Cerebellar nuclear complex (tissue), 1 donor: ENCODE measurements around the gene PSMB4.
"Not testable (repeated sequence)": the region's sequence is repeated elsewhere in the genome, so short reads cannot be mapped to it uniquely, and the experiment has no call there.

Source experiments
- DNase-seq, 2 experiments: peaks; one replicate each; lab custom pipeline; 2025; lab: John Stamatoyannopoulos, UW

PSMB4 gene

GRCh38 chr1:151390221-151391078 is 8.9 kb upstream of the PSMB4 start:
- DNase-seq = not testable (repeated sequence)

- DNase-seq = no peak
Observed at GRCh38 chr1:151391079-151391563, 8.3 kb upstream of the PSMB4 start.

DNA sequence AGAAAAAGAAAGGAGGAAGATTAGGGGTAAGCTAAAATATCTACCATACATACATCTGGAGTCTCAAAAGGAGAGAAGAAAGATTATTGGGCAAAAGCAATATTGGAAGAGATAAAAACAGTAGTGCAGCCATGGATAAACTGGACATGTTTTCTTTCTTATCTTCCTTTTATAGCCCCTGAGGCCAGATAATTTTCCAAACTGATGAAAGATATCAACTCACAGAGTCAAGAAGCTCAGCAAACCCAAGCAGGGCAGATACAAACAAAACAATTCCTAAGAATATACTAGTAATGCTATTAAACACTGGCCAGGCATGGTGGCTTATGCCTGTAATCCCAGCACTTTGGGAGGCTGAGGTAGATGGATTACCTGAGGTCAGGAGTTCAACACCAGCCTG is 5.8 kb upstream of the PSMB4 start:
- no peak for DNase-seq

DNA sequence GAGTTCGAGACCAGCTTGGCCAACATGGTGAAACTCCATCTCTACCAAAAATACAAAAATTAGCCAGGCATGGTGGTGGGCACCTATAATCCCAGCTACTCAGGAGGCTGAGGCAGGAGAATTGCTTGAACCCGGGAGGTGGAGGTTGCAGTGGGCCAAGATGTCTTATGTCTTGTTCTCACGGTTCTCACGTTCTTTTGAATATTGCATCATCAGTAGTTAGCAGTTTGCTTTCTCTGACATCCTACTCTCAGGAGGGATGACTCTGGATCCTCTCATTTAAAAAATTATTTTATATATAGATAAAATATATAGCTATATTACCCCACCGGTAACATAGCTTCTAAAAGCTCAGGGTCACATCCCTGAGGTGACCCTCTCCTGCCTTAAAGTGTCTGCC is 3.1 kb upstream of the PSMB4 start:
- not testable (repeated sequence) for DNase-seq

- no peak for DNase-seq
Observed at GRCh38 chr1:151401125-151401788, 1.9 kb downstream of the PSMB4 start.

GRCh38 chr1:151401860-151402259 is 2.5 kb downstream of the PSMB4 start:
- no peak for DNase-seq

- no peak for DNase-seq
Observed at GRCh38 chr1:151402764-151403163, 3.4 kb downstream of the PSMB4 start.

DNA sequence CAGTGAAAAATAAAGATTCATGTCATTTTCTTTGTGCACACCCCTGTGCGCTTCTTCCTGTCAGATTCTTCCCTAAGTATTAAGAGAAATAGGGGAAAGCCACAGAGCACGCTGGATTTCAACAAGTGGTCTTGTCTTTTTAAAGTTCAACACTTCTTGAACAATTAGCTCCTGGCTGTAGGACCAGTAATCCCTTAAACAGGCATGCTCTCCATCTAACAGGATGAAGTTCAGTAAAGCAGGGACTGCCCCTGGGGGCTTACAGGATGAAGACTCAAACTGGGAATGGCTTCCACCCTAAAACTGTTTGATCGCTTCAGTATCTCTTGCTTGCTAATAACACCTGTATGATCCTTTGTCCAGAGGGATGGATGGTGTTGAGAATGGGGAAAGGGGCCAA is 4.2 kb downstream of the PSMB4 start:
- DNase-seq = no peak

DNA sequence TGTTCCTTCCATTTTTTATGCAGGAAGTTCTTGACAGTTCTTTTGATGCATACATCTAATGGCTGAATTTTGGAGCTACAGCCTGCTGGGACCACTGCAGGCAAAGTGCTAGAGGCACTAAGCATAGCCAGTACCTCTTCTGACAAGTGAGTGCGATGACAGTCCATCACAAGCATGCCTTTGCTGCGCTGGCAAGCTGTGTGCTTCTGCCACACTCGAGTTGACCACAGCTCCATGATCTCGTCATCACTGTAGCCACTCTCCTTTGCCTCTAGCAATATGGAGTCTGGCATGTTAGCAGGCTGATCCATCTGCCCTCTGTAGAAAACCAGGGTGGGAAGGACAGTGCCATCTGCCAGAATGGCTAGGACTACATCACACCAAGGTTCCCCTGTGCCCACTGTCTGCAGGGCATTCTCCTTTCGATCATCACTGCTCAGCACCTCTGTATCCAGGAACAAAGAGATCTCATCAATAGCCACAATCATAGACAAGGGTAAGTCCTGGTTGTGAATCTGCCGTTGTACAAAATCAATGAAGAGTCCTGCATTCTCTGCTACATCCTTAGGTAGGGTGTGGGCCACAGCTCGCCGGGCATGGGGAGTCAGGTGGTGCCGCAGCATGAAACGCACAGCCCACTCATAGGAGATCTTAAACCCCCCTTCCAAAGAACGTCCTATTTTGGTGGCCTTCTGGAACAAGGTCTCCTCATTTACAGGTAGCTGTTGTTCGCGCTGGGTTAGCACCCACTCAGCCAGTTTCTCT is 6.0 kb downstream of the PSMB4 start:
- DNase-seq = no peak

DNA sequence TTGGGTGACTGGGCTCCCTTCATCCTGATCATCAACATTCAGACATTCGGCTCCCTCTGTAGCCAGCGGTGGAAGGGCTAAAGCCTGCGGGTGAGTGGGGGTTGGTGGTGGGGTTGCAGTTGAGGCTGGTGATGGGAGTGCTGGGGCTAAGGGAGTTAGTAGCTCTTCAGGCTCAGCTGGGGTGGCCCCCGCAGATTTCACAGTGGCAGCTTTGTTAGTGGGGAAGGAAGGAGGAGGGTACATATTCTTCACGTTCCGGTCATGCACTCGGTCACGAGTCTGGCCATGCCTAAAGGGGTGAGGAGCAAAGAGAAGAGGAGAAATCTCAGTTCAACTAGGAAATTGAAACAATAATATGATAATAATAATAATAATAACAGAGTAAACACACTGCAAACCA is 6.8 kb downstream of the PSMB4 start:
- no peak for DNase-seq

DNA sequence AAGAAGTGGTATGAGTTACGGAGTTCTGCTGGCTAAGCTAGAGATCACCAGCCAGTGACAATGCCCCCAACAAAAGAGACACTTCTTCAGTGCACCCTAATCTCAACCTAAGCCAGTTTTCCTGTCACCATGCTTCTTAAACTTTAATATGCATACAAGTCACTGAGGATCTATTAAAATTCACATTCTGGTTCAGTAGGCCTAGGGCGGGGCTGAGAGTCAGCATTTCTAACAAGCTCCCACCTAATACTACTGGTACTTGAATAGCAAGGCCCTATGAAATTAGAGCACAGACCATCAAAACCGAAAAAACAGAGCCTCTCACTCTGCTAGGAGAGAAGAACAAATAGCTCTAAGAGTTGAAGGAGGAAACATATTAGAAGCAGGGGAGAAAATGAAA is 7.9 kb downstream of the PSMB4 start:
- DNase-seq = no peak

GRCh38 chr1:151408891-151409290 is 9.5 kb downstream of the PSMB4 start:
- no peak for DNase-seq

DNA sequence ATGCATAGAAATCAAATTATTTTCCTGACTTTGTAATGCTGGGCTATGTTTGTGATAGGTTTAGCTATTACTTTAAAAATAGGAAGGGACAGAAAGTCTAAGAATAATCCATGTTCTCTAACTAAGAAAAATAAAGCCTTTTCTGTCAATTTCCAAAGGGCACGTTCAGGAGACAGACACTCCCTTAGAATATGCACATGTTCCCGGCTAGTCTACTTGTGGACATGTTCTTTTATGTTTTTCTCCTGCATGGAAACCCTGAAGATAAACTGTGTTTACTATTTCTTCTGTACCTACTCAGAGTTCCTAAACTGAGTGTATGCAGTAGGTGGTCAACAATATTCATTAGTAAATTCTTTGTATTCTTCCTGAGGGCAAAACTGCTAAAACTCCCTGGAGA is 12.5 kb downstream of the PSMB4 start:
- DNase-seq = no peak

GRCh38 chr1:151416231-151416630 is 16.9 kb downstream of the PSMB4 start:
- no peak for DNase-seq

- DNase-seq = no peak
Observed at GRCh38 chr1:151418081-151418480, 18.7 kb downstream of the PSMB4 start.

- no peak for DNase-seq
Observed at GRCh38 chr1:151419819-151420218, 20.4 kb downstream of the PSMB4 start.

- no peak for DNase-seq
Observed at GRCh38 chr1:151425103-151425502, 25.7 kb downstream of the PSMB4 start.

GRCh38 chr1:151428068-151428467 is 28.7 kb downstream of the PSMB4 start:
- no peak for DNase-seq

DNA sequence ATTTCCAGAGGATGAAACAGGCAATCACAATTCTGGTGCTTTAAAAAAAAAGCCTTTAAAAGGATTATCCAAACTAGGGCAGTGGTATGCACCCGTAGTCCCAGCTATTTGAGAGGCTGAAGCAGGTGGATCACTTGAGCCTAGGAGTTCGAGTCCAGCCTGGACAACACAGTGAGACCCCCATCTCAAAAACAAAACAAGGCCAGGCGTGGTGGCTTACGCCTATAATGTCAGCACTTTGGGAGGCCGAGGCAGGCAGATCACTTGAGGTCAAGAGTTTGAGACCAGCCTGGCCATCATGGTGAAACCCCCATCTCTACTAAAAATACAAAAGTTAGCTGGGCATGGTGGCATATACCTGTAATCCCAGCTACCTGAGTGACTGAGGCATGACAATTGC is 34.5 kb downstream of the PSMB4 start:
- DNase-seq = not testable (repeated sequence)

DNA sequence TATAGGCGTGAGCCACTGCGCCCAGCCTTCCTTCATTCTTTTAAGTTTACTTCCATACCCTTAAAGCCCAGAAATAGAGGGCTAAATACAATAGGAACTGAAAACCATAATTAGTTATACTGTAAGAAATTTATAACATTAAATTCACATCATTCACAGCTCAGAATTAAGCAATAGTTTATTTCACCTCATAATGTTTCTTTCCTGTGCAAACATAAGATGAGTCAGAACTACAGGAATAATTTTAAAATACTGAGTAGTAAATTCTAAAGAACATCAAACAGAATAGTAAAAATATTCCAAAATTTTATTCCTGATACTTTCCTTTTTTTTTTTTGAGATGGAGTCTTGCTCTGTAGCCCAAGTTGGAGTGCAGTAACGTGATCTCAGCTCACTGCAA is 35.8 kb downstream of the PSMB4 start:
- no peak for DNase-seq

DNA sequence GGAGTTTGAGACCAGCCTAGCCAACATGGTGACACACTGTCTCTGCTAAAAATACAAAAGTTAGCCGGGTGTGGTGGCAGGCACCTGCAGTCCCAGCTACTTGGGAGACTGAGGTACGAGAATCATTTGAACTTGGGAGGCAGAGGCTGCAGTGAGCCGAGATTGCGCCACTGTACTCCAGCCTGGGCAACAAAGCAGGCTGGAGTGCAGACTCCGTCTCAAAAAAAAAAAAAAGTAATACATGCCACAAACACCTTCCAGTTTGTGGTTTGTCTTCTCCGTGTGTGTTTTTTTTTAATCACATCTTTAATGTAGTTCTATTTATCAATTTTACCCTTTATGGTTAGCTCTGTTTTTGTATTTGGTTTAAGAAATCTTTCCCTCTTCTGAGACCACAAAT is 37.6 kb downstream of the PSMB4 start:
- DNase-seq = no peak

DNA sequence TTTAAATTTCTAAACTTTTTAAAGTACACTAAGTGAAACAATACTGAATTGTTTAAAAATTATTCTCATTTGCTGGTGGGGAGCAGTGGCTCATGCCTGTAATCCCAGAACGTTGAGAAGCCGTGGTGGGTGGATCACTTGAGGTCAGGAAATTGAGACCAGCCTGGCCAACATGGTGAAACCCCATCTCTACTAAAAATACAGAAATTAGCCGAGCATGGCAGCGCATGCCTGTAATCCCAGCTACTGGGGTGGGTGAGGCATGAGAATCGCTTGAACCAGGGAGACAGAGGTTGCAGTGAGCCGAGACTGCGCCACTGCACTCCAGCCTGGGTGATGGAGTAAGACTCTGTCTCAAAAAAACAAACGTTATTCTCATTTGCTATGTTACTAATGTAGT is 38.0 kb downstream of the PSMB4 start:
- DNase-seq = not testable (repeated sequence)
